ENCODE results near the gene PRMT1. TPM values are rescaled to one million over a fixed set of nuclear protein-coding genes. Genes with fewer than 3 reads are reported as not detected.
A peak's percentile ranks its signal among the peaks of the same experiment; 100 is the strongest.

PRMT1 gene
- total RNA-seq, 1 experiment from 2014 or later, result 505 TPM

- Mint-ChIP-seq H3K36me3 (ENCODE audit: insufficient read depth in 1 of 3, low read depth in 3 of 3) (no peaks in the 10 kb centered on the region), H3K9me3 (no peaks in the 10 kb centered on the region), H3K27me3 (ENCODE audit: low read depth) (peaks cover 25% of the 10 kb centered on the region), H3K4me3 (0 out of 5 replicates have a peak overlapping the region, but pooled peaks of 1 of the 2 experiments have one; percentile 18), H3K4me1 (peaks cover 40 to 50% of the 10 kb centered on the region in 2 experiments), H3K27ac (peak overlapping the region in 2 of 3 experiments; percentile 57 to 66; a peak in 3 of 7 replicates)
- no peak overlapping the region for H3K56ac ChIP-seq (ENCODE audit: insufficient read length, low read depth, low read length)
- no peak overlapping the region for H3T11ph ChIP-seq (ENCODE audit: low read length)
- DNase-seq, result no peak
- no peak overlapping the region for H4K91ac ChIP-seq (ENCODE audit: insufficient read length, low read depth, low read length)
- no peak overlapping the region for H3K9ac ChIP-seq (ENCODE audit: extremely low read depth, insufficient read length, low read length)
- TF ChIP-seq CTCF (conservative IDR thresholded peaks at IDR 0.05), result no peak; the same call in 2 of the 3 replicates
- H2BK20ac ChIP-seq (ENCODE audit: low read depth, low read length, poor library complexity, severe bottlenecking), result no peak overlapping the region
- H3K27me3 ChIP-seq (ENCODE audit: insufficient read depth, low read length), result no peaks in the 10 kb centered on the region
- no peak overlapping the region for H3K18ac ChIP-seq (ENCODE audit: insufficient read length, low read depth, low read length)
- no peaks in the 10 kb centered on the region; the same call in 1 of the 2 replicates for H3K4me1 ChIP-seq (ENCODE audit: insufficient read depth, low read length)
- no peak overlapping the region for H2BK5ac ChIP-seq (ENCODE audit: insufficient read length, low read length)
- H3K9me3 ChIP-seq (ENCODE audit: control insufficient read depth, low read depth, low read length), result no peaks in the 10 kb centered on the region
- no peak overlapping the region; the same call in 1 of the 2 replicates for H3K14ac ChIP-seq (ENCODE audit: insufficient read depth, low read length)
- no peak overlapping the region for H4K5ac ChIP-seq (ENCODE audit: insufficient read length, low read depth, low read length)
- H3K27ac ChIP-seq (ENCODE audit: insufficient read length, low read depth, low read length), result no peak overlapping the region
- H3K79me2 ChIP-seq (ENCODE audit: insufficient read depth, low read length), result no peaks in the 10 kb centered on the region
- H3K79me1 ChIP-seq (ENCODE audit: insufficient read depth, low read depth, low read length, poor library complexity, severe bottlenecking), result no peaks in the 10 kb centered on the region
- H2AK5ac ChIP-seq (ENCODE audit: insufficient read length, low read length), result no peak overlapping the region
- H3K4ac ChIP-seq (ENCODE audit: low read depth, low read length), result no peak overlapping the region
- H3K23ac ChIP-seq (ENCODE audit: insufficient read length, low read depth, low read length), result no peak overlapping the region
- H2BK15ac ChIP-seq (ENCODE audit: low read depth, low read length), result no peak overlapping the region
- H2BK120ac ChIP-seq (ENCODE audit: low read depth, low read length, poor library complexity, severe bottlenecking), result no peak overlapping the region
- no peak overlapping the region for H3K4me2 ChIP-seq (ENCODE audit: insufficient read depth, insufficient read length, low read length)
- whole genome bisulfite sequencing (ENCODE audit: extremely low coverage, insufficient read length, low lambda C conversion rate), result no CpG with 5 or more reads among the region's 24 CpGs
- H4K20me1 ChIP-seq (ENCODE audit: control insufficient read depth, insufficient read depth, insufficient read length), result peaks cover under 1% of the 10 kb centered on the region
- peaks cover 7% of the 10 kb centered on the region for H3K23me2 ChIP-seq (ENCODE audit: insufficient read length, low read depth, low read length, poor library complexity, severe bottlenecking)
- H2AFZ ChIP-seq (ENCODE audit: low read length), result no peak overlapping the region
- H2BK12ac ChIP-seq (ENCODE audit: insufficient read length, low read depth, low read length), result no peak overlapping the region
- H4K8ac ChIP-seq (replicated peaks; ENCODE audit: insufficient read length, low read depth, low read length), result no peak overlapping the region
These were observed 41.4 kb upstream of the PRMT1 start for GRCh38 chr19:49635530-49636232.

Data from H9 (cell line).